ENCODE results near the gene HOXA1.

GRCh38 chr7:27116031-27116961, 20.5 kb upstream of the HOXA1 start:
- TF ChIP-seq CTCF (IDR thresholded peaks at IDR 0.05) (no peak), CEBPB (IDR thresholded peaks at IDR 0.05) (no peak), POLR2A (IDR thresholded peaks at IDR 0.05; ENCODE audit: low read length) (no peak), ZNF302 (CRISPR knock-in tag; IDR thresholded peaks at IDR 0.05) (no peak), EHMT2 (IDR thresholded peaks at IDR 0.05; ENCODE audit: low read depth) (no peak), ELK1 (IDR thresholded peaks at IDR 0.05; ENCODE audit: low read depth, low read length) (no peak), MAZ (IDR thresholded peaks at IDR 0.05; ENCODE audit: borderline replicate concordance, low read depth, low read length) (no peak), RFX5 (IDR thresholded peaks at IDR 0.05) (no peak), TFCP2L1 (CRISPR knock-in tag; IDR thresholded peaks at IDR 0.05) (no peak), REST (IDR thresholded peaks at IDR 0.05) (no peak), RAD21 (conservative IDR thresholded peaks at IDR 0.05 in 1 of 2, IDR thresholded peaks at IDR 0.05 in 1 of 2) (no peak), MAX (IDR thresholded peaks at IDR 0.05) (no peak), FOSL2 (IDR thresholded peaks at IDR 0.05) (no peak), FOSL2 (CRISPR knock-in tag; IDR thresholded peaks at IDR 0.05) (no peak)
